Astrocyte (in vitro differentiated cells and primary cell): ENCODE results near the gene BMPER.

ENCODE experiments used
- EZH2 ChIP-seq: IDR thresholded peaks from 2 replicates; pipeline ENCODE4 v1.6.1; 2012; ENCODE audit warnings: mild to moderate bottlenecking, low read length, inconsistent platforms; ENCODE audit not compliant: insufficient read depth
- TF ChIP-seq, protein P1 (sequence below): IDR thresholded peaks from 2 replicates; pipeline ENCODE4 v1.5.1; 2011; ENCODE audit warnings: low read depth, mild to moderate bottlenecking, inconsistent platforms, low read length, moderate library complexity; ENCODE audit not compliant: insufficient read depth

DNA sequence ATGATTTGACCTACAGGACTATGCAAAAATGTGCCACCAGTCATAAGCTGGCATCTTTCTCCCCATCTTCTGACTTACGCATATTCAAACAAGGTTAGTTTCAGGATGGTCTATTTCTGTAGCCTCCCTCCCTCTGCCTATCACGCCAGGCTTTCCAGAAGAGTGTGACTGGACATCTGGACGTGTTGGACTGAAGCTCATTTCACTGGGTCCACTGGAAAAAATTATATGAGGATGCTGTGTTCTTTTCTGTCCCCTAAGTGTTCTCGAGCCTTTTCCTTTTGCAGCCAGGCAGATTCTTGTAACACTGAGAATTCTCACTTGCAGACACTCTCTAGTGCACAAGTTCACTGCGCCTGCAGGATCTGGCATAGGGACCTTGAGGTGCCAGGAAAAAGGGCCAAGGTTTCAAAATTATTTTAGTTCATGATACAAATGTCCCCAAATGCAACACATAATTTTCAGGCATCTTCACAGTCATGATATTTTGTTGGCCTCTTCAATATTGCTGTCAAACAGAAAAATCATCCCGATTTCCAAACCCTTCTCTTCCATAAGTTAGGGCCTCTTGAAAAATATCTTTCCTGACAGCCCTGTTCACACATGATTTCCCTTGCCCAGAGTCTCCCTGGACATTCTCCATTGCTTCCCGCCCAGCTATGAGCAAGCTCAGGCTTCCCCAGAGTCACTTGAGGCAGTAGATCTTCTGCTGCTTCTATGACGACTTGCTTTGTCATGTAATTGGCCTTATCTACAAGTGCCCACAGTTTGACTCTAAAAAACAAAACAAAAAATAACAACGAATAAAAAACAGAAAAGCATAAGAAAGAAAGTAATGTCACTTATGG, 170.4 kb downstream of the BMPER start:
- TF ChIP-seq, protein P1, sequence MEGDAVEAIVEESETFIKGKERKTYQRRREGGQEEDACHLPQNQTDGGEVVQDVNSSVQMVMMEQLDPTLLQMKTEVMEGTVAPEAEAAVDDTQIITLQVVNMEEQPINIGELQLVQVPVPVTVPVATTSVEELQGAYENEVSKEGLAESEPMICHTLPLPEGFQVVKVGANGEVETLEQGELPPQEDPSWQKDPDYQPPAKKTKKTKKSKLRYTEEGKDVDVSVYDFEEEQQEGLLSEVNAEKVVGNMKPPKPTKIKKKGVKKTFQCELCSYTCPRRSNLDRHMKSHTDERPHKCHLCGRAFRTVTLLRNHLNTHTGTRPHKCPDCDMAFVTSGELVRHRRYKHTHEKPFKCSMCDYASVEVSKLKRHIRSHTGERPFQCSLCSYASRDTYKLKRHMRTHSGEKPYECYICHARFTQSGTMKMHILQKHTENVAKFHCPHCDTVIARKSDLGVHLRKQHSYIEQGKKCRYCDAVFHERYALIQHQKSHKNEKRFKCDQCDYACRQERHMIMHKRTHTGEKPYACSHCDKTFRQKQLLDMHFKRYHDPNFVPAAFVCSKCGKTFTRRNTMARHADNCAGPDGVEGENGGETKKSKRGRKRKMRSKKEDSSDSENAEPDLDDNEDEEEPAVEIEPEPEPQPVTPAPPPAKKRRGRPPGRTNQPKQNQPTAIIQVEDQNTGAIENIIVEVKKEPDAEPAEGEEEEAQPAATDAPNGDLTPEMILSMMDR = no peak
- no peak for TF ChIP-seq EZH2
